Islet of Langerhans (tissue), 1 donor: ENCODE data around the gene CLDND1.

Experiments
- FAIRE-seq: peaks from one replicate; lab custom pipeline; 2011; peaks lifted over from hg19 to GRCh38; lab: Jason Lieb, UNC

The CLDND1 gene

DNA sequence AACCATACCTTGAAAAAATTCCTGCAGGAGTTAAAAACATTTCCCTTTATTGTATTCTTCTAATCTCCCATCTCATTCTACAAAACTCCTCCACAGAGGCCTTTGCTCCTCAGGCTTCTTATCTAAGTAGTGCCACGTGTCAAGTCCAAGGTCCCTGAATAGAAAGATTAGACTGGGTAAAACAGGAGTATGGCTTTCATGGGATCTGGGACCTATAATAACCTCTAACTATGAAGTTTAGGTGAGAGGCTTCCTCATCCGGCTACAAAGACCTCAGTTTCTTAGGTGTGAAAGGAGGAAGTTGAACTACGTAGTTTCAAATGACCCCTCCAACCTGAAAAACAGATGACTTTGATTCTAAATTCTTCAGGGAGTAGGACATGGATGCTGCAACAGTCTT is 29.1 kb upstream of the CLDND1 start:
- no peak for FAIRE-seq

DNA sequence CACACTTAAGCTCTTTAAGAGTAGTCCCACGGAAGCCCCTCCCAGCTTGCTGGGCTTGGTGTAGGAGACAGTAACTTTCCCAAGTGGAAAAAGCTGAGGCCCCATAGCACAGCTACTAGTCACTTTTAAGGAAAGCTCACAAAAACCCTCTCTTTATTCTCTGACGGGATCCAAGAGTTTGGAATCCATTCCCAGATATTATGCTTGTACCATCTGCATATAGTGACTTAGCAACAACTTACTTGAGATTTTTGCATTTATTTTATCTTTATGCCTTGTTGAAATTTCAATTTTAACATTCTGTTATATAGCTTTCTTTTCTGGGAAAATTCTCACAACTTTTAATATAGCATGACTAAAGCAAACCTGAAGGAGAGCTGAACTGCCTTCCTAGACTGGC is 28.5 kb upstream of the CLDND1 start:
- no peak for FAIRE-seq

DNA sequence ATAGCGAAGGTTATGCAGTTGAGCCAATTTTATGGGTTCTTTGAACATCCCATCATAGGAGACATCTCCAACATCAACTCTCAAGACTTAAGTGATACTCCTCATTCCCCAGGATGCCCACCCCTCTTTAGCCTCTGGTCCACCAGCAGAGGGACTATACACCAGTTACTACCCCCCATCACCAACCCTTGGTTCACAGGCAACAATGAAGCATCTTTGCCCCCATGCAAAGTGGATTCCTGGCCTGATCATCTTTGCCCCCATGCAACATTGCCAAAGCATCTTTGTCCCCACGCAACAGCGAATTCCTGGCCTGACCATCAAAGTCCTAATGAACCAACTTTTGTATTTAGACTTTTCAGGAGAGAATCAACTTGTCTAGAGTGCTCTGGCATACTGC is 28.1 kb upstream of the CLDND1 start:
- no peak for FAIRE-seq

DNA sequence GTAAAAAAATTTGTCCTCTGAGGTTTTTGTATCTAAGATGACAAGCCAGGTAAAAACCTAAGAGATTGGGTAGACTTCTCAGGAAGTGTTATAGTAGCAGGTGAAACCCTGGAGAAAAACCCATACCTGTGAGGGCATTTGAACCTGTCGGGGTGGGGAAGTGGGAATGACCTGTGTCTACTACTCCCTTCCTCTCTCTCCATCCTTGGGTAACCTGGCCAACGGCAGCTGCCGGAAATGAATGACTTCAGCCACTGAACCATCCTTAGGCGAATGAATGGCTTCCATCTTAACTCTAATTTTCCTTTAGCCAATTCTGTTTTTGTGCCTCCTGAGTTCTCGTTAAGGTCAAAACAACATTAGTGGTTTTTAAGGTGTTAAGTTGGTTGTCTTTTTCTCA is 25.8 kb upstream of the CLDND1 start:
- no peak for FAIRE-seq

DNA sequence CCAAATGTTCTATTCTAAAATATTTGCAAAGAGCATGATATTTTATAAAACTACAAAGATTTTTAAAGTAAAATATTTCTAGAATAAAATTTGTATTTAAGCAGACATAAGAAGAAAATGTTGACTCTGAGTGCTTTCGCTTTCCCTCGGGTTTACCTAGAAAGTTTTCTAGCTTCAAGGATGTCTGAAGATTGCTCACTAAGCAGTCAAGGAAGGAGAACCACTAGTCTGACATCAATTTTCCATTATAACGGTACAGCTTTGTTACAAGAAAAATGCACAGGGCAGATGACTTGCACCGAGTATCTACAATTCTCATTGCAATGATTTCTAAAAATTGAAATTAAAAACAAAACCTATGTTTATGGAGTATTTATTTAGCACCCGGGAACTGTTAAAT is 23.2 kb upstream of the CLDND1 start:
- no peak for FAIRE-seq

DNA sequence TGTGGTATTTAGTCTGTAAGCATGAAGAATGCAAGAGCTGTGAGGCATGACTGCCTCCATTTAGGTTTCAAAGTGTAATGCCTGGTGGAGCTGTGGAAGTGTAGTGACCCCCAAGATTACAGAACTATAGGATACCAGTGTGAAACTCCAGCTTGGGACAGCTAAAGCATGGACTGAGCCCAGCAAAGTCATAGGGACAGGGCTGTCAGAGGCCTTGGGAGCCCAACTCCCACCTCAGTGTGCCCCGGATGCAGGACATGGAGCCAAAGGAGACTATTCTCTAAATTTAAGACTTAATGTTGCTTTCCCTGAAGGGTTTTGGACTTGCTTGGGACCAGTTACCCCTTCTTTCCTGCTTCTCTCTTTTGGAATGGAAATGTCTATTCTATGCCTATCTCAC is 19.9 kb upstream of the CLDND1 start:
- FAIRE-seq, result no peak

DNA sequence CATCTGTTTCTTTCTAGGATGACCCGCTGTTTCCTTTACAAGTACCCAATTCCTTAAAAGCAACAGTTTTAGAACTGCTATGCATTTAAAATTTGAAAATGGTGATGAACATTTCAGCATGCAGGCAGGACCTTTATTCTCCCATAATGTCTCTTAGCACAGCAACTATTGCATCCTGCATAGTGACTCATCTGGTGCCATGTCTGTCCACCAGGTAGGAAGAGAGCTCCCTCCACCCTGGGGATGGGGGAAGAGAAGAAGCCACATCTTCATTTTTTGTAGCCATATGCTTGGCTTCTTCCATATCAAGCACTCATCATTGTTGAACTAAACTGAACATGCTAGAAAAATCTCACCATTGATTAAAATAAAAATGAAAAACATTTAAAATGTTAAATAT is 19.0 kb upstream of the CLDND1 start:
- FAIRE-seq, result no peak

DNA sequence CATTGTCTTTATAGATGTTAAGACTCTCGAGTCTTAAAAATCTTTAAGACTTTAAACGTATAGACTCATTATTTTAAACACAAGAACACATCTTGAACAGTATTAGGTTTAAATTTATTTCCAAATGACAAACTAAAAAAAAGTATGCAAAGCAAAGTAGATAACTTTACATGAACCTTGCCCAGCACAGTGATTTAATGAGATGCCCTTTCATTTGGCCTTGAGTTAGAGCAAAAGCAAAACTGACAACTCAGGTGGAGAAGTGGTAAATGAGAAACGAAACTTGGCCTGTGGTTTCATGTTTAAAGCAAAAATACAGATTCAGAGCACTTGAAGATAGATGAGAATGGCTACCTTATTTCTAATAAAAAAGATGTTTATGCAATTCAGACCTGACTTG is 17.6 kb upstream of the CLDND1 start:
- no peak for FAIRE-seq

DNA sequence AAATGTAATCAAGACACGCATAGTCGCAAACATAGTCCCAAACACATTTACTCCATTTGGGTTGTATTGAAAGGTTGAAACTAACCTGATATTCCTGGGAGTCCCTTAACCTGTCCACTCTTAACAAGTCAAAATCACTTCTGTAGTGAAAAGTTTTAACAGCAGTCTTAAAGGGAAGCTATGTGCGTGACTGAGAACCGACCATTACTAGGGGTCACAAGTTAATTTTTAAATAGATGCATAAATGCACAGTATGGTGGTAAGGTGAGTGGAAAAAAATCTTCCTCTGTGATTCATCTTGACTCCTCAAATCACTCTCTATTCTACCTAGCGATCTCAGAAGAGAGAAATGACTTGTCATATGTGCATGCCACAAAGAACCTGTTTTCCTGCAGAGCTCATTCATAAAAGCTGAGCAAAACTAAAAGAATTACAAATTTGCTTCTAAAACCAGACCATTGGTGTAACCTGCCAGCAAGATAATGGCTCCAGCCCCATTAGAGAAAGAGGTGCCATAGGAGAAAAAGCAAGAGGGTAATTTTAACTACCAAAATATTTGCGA is 13.8 kb upstream of the CLDND1 start:
- FAIRE-seq, result no peak

DNA sequence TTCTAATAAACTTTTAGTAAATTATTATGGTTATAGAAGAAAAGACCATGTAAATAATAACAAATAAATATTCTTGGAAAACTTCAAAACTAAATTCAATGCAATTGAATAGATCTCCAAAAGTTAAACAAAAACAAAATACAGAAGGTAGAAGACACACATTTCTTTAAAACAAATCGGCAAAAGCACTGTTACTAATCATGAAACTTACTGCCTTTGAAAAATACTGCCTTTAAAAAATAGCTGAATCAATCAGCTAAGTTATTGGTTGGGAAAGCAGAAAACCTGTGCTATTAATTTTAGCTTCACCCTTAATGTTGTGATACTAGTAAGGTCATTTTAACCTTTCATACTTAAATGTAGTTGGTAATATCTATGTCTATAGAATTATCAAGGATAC is 12.0 kb upstream of the CLDND1 start:
- FAIRE-seq, result no peak

DNA sequence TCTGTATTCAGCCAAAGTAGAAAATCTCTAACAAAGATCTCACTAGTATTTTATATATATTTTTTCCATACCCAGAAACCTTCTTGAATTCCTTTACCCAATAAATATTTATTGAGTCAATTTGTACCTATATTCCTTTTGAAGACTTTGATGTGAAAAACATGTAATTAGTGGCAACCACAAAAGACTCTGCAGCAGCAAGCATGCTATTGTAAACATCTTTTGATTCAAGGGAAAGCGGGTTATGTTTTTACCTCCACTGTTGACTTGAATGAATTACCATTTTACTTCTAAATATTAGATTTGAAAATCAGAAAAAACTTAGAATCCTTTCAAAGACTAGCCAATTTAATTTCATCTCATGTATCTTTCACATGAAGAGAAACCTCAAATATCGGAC is 11.5 kb upstream of the CLDND1 start:
- FAIRE-seq, result no peak

DNA sequence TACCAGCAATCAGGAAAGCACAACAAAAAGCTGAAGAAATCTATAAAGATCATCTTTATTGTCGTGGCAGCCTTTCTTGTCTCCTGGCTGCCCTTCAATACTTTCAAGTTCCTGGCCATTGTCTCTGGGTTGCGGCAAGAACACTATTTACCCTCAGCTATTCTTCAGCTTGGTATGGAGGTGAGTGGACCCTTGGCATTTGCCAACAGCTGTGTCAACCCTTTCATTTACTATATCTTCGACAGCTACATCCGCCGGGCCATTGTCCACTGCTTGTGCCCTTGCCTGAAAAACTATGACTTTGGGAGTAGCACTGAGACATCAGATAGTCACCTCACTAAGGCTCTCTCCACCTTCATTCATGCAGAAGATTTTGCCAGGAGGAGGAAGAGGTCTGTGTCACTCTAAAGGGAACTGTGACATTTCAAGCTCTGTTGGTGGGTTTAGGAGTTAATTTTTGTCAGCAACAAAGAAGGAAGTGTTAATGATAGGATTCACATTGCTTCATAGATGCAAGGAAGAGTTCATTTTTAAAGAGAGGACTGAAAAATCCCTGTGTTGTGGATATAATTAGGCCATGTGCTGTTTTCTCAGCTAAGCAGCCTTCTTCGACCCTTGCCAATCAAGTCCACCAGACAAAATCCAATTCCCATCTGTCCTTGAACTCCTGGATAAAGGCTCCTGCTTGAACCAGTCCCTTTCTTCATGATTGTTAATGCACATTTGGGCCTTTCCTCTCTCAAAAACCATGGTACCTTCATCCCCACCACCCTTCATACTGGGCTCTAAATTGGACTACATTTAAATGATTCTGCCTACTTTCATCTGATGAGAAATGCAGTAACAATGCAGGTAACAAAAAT is 10.2 kb upstream of the CLDND1 start:
- no peak for FAIRE-seq

DNA sequence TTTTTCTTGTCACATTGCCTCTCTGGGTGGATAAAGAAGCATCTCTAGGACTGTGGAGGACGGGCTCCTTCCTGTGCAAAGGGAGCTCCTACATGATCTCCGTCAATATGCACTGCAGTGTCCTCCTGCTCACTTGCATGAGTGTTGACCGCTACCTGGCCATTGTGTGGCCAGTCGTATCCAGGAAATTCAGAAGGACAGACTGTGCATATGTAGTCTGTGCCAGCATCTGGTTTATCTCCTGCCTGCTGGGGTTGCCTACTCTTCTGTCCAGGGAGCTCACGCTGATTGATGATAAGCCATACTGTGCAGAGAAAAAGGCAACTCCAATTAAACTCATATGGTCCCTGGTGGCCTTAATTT is 9.6 kb upstream of the CLDND1 start:
- FAIRE-seq, result no peak

DNA sequence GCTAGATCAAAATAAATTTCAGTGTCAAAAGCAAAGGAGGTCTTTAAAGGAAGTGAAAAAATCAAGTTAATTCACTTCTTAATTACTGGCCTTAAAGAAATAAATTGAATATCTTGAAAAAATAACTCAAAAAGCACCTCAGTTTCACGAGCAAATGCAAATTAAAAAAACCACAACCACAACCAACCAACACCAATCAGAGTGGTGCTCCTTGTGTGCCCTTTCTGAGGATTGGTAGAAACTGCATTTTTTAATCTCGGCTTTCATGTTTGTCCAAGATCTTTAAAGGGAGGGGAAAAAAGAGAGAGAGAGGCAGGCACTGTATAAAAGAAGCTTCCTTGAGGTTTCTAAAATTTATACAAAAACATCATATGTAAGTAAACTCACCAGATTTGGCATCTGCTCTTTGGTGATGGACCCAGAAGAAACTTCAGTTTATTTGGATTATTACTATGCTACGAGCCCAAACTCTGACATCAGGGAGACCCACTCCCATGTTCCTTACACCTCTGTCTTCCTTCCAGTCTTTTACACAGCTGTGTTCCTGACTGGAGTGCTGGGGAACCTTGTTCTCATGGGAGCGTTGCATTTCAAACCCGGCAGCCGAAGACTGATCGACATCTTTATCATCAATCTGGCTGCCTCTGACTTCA is 9.0 kb upstream of the CLDND1 start, which contains the start of gene GPR15:
TSS of gene GPR15 (plus strand) at position 357 of the 653 bp plus-strand sequence. CDS start at position 413, 56 bp downstream.
- FAIRE-seq, result no peak

DNA sequence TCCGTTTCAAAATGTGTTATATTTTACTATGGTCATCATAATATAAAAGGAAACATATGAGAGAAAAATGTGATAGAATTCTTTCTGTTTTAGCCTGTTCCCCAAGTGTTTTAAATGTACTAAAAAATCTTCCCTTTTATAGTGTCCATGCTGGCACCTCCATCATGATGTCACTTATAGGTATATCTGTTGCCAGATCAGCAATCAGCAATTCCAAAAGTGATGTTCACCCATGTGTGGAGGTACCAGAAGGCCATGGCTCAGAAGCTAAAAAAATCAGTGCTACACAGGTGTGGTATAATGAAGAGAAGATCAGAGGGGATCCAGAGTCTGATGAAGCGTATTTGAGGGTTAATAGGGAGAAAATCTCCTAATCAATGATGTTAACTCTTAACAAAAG is 8.0 kb upstream of the CLDND1 start:
- FAIRE-seq, result no peak

DNA sequence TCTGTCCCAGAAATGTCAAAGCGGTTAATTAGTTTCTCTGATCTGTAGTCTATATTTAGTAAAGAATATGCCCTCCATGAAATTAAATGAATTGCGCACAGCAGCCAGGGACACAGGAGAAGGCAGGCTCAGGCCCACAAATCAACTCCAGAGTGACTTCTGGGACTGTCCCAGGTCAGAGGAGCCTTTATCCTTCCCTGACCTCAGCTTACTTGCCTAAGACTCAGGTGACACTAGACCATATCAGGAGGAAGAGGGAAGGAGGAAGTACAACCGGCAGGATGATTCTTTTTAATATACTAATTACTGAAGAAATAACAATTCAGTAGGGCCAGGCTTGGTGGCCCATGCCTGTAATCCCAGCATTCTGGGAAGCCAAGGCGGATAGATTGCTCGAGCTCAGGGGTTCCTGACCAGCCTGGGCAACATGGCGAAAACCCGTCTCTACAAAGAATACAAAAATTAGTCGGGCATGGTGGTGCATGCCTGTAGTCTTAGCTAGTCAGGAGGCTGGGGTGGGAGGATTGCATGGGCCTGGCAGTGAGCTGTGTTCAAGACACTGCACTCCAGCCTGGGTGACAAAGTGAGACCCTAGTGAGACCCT is 7.3 kb upstream of the CLDND1 start:
- FAIRE-seq, result no peak

DNA sequence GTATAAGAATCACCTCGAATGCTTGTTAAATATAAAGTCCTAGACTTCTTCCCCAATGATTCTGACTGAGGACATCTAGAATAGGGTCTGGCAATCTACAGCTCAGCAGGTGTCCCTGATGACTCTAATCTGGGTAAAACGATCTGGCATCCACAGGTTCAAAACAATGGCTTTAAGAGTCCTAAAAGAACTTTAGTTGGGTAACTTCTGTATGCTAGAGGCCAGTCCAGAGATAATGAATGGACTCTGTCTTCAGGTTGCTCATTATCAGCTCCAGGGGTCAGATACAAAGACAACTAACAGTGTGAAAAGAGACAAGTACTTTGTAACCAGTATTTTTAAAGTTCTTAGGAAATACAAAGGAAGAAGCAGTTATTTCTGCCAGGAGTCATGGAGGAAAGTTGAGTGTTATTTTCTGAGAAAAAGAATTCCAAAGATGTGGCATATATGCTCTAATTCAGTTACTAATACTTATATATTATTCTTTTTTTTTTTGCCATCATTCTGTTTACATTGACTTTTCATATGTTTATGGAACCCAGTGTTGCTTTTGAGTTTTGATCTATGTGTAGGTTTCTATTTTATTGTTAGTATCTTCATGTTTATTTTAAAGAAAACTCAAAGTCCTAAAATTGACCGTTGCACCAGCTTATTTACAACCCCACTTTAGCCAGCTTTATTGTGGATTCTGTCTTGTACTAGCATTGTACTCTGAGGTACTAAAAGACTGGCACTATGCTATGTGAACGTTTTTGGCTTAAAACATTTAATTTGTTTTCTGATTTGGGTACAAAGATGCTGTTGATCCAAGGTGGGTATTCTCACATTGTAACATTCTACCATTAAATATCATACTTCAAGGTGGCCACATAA is 6.0 kb upstream of the CLDND1 start:
- no peak for FAIRE-seq

DNA sequence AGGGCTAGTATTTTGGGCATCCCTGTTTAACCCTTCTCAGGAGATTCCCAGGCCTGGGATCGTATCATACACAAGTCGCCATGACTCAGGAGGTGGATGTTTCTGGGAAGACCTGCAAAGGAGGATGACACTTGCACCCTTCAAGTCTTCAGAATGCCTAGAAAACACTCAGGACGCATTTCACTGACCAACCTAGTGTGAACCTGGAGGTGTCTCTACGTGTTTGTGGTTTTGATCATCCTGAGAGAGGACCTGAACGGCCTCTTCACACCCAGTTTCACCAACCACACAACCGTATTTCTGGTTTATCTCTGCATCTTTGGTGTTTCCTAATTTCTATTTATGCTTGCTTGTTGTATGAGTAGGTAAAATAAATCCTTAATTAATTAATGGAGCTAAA is 2.8 kb upstream of the CLDND1 start:
- FAIRE-seq, result no peak

DNA sequence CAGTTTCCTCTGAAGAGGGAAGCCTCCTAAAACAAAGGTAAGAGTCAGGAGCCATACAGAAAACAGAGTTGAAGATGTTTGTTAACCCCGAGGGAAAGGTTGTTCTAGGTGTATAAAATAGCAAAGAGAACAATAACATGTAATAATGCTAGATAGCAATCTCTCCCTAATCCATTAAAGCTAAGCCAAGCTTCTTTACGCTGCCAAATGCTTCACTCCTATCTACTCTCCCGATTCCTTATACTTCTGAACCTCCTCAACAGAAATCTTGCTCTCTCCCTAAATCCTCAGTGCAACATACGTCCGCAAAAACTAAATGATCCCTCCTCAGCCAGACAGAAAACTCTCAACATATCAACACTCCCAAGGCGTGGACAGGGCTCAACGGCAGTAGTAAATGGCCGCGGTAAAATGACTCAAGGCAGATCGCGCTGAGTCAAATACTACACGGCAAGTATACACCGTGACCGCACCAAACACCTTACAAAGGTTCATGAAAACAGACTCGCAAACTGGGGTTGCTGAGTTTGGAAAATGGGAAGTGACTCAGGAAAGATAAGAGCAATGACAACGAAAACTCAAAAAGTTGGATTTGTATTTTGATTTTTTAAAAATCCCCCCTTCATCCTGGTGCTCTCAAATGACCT is 682 bp downstream of the CLDND1 start:
- peak; percentile 41 for FAIRE-seq

DNA sequence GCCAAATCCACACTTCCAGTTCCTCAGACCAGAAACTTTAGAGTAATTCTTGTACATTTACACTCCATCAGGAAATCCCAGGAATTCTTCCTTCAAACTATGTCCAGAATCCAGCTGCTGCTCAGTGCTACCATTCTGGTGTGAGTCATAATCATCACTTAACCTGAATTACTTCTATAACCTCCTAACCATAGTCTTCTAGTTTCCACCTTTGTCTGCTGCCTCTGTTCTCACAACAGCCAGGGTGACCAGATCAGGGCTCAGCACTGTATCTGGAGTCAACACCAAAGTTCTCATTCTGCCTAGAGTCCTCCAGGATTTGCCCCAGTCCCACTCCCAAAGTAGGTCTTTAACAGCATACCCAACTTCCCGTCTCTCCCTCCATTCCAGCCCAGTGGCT is 3.4 kb downstream of the CLDND1 start:
- no peak for FAIRE-seq

DNA sequence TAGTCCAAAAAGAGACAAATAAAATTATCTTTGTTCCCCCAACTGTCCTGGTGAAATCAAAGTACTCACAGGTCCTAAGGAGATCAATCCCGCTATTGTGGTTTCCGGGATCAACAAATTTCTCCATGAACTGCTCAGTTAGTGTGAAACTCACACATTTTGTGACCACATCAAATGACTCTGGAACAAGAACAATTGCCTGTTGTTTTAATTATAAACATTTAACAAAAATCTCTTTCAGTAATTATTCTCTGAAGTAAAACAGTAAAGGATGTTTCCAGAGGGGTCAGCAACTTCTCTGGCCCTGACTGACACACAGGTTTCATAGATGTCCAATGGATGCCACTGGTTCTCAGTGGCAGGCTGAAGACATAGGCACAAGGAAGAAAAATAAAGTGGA is 3.9 kb downstream of the CLDND1 start:
- FAIRE-seq, result no peak

DNA sequence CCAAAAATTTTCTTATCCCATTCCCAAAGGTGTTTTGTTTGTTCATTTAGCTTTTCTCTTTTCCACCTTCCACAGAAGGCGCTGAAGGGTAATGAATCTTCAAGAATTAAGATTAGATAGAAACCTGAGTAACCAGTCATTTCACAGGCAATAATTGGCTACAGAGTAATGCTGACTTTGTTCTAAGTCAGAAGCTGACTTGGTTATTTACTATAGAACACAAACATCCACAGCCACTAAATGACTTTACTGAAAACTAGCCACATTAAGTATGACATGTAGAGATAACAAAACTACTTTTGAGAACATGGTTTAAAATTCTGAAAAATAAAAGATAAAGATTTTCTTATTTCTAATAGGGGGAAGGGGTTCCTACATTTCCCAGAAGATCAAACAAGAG is 7.8 kb downstream of the CLDND1 start:
- peak; percentile 55 for FAIRE-seq
